RCC 7860 (cell line): ENCODE data around the gene RAB15.

ENCODE experiments used
- DNase-seq: peaks from one replicate; pipeline ENCODE4 v3.0.0-alpha.2; 2015; ENCODE audit warnings: low spot score
- FAIRE-seq: peaks from 2 replicates; lab custom pipeline; 2012; peaks lifted over from hg19 to GRCh38; lab: Jason Lieb, UNC

The RAB15 gene

GRCh38 chr14:64938972-64939816 is 32.9 kb downstream of the RAB15 start:
- DNase-seq (no peak), FAIRE-seq (no peak)

DNA sequence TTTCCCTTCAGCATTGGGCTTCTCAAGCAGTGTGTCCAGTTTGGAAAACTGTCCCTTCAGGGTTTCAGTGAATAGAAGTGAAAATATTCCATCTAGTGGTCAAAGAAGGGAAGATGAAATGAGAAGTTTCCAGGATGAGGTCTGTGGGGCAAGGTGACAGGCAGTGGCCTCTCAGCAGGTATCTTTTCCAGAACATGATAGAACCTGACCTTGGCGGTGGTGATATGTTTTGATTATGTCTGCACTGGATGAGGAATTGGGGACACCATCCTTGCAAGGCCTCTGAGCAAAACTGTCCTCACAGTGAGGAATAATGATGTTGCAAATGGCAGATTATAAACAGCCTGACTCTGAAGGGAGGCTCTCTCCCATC is 34.3 kb downstream of the RAB15 start:
- DNase-seq (no peak), FAIRE-seq (no peak)

DNA sequence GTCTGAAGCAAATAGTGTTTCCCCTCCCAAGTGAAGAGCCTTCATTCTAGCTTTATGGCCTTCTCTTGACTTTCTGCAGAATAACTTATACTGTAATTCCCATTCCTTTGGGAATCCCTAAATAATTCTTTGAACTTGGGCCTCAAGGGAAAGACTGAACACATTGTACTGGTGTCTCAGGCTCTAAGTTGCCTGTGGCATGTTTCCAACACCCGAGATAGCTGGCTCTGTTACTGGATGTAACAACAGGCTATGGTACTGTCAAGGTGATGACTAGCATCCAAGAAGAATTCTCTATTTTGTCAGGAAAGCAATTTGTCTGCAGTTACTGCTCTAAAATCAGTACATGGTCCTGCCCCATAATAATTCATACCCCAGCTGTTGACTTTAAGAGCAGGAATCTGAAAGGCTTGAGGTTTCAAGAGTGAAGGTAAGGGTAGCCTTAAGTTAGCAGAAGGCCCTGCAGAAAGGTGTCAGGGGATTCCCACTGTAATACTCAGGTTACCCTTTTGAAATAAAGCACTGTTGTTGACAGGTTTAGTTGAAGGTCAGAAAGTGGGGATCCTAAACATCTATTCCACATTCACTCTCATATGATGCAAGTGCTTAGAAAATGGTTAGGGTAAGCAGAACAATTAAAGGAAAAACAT is 34.8 kb downstream of the RAB15 start:
- DNase-seq (no peak), FAIRE-seq (no peak)

DNA sequence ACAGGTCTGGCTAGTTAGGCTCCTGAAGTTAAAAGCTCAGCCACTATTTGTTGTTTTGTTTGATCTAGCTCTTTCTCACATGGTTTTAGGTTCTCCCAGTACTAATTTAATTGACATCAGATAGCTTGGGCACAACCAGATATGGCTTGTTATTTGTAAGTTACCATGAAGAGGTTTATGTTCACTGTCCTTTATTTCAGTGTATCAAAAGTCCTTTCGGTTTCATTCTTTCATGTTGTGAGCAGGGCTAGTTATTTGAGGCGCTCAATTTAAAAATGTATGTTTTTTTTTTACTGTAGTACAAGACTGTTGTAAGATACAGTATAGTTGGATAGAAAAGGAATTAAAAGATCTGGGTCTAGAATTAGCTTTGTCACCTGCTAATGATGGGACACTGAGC is 36.6 kb downstream of the RAB15 start:
- DNase-seq (no peak), FAIRE-seq (no peak)

GRCh38 chr14:64934338-64934929 is 37.7 kb downstream of the RAB15 start:
- DNase-seq (no peak), FAIRE-seq (no peak)

DNA sequence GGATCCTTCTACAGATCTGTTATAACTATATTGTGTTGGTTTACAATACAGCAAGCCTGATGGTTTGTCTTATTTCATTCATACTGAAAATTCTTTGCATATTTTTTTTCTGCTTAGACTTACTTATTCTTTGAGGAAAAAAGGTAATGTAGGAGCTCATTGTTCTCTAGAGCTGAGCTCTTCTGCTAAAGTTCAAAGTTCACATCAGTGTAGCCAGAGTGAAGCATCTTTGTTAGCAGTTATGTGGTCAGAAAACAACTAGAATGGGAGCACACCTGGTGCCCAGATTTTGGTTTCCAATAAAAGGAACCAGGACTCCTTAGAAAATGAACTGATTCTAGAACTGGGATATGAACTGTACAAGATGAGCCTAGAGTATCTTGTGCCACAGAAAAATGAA is 39.9 kb downstream of the RAB15 start:
- FAIRE-seq (no peak), DNase-seq (no peak)

- no peak for DNase-seq
- FAIRE-seq, result no peak
Measured at GRCh38 chr14:64931123-64931522, 41.0 kb downstream of the RAB15 start.

DNA sequence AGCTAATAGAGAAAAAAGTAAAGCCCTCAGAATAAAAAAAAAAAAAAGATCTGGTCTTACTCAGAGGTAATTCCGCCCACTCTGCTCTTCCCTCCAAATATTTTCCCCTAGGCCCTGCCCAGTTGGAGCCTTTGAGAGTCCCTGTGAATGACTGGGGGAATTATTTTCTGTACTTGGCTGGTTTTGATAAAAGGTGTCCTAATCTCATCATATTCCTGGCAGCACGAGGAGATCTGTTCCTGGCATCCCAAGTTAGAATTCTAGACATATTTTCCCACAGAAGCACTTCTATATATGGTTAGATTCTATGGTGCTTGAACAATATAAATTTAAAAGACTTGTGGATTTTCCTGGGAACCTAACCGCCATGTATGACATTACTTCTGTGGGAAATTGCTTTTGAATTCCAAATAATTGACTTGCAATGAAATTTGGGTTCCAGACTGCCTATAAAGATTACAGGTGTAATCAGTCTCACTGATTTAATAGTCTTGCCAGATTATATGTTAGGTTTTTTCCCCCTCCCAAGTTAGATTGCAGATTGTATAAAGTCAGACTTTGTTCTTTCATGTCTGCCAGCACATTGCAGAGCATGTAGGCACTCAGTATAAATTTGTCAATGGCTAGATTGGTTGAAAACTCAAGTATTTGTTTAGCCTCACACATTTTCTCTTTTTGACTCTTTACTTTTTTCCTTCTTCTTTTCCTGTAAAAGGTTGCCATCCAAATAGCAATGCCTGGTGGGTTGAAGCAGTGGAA is 41.9 kb downstream of the RAB15 start:
- FAIRE-seq (no peak), DNase-seq (no peak)

DNA sequence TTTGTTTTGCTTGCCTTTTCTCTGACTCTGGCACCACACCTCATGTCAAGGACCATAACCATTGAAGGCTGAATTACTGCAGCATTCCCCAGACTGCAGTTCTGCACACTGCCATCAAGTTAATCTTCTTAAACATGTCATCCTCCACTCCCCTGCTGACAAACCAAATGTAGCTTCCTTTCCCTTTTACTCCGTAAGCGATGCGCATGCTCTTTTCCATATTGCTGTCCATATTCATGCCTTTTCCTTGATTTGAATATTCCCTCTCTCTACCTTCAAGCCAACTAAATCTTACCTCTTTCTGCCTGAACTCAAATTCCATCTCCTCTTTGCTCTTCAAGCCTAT is 43.1 kb downstream of the RAB15 start:
- no peak for FAIRE-seq
- DNase-seq, result no peak

DNA sequence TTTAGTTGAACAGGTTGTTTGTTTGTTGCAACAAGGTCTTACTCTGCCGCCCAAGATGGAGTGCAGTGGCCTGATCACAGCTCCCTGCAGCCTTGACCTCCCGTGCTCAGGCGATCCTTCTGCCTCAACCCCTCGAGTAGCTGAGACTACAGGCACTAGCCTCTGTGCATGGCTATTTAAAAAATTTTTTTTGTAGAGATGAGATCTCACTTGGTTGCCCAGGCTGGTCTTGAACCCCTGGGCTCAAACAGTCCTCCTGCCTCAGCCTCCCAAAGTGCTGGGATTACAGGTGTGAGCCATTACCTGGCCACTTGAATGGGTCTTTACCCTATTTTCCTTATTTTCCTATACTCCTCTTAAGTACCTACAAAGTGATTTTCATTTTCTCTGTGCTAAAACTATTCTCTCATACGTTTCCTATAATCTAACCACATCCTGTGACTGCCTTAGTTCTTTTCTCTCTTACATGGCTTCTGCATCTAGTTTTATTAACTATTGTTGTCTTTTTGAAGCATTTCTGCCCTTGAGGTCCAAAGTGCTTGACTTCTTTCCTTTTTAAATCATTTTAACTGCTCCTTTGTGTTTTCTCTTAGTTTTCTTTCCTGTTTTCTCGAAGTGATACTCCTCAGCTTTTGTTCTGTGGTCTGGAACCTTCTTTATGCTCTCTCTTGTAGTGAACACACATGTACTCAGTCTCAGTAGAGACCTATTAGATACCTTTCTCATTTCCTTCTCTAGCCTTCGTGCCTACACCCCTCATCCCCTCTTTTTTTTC is 43.7 kb downstream of the RAB15 start:
- DNase-seq (no peak), FAIRE-seq (no peak)

- DNase-seq (no peak), FAIRE-seq (no peak)
Measured at GRCh38 chr14:64927031-64927430, 45.1 kb downstream of the RAB15 start.

- FAIRE-seq, result no peak
- DNase-seq, result no peak
Measured at GRCh38 chr14:64926398-64926995, 45.6 kb downstream of the RAB15 start.

GRCh38 chr14:64923015-64923414 is 49.1 kb downstream of the RAB15 start:
- no peak for DNase-seq
- no peak for FAIRE-seq

GRCh38 chr14:64920465-64920864 is 51.7 kb downstream of the RAB15 start:
- DNase-seq (no peak), FAIRE-seq (no peak)

DNA sequence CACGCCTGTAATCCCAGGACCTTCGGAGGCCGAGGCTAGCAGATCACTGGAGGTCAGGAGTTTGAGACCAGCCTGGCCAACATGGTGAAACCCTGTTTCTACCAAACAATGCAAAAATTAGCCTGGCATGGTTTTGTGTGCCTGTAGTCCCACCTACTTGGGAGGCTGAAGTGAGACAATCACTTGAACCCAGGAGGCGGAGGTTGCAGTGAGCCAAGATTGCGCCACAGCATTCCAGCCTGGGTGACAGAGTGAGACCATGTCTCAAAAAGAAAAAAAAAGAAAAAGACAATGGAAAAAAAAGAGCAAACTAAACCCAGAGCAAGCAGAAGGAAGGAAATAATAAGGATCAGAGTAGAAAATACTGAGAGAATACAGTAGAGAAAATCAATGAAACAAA is 52.5 kb downstream of the RAB15 start:
- FAIRE-seq (no peak), DNase-seq (no peak)

DNA sequence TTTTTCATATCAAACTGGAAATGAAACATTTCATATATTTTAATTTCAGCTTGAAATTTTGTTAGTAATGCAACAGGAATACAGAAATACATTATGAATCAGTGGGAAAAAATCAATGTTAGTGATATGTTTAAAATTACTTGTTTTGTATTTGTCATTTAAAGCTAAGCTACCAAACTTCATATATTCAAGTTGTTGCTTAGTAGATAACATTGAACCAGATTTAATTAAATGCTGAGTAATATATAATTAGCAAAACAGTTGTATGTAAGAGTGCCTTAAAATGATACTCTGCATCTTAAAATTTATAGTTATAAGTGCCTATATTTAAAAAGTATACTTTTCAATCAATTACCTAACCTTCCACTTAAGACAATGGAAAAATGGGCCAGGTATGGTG is 52.9 kb downstream of the RAB15 start:
- FAIRE-seq, result no peak

DNA sequence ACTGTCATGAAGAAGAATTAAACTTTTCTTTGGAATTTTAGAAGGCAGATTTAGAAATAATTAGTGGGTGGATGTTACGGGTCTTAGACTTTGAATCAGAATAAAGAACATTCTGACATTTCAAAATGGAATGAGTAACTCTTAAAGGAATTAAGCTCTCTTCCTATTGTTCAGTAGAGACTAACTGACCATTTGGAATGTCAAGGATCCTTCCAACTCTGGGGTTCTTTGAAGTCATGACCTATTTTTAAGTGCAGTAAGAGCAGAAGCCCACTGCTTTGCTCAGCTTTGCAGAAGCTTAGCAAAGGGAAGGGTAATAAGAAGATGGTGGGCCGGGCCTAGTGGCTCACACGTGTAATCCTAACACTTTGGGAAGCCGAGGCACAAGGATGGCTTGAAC is 53.9 kb downstream of the RAB15 start:
- no peak for DNase-seq
- no peak for FAIRE-seq

More for the DNA sequence above, 52.9 kb downstream of the RAB15 start:
- no peak for DNase-seq

- no peak for DNase-seq
- FAIRE-seq, result no peak
Measured at GRCh38 chr14:64915797-64916196, 56.3 kb downstream of the RAB15 start.

- no peak for DNase-seq
Measured at GRCh38 chr14:64915029-64915424, 57.1 kb downstream of the RAB15 start.

More at GRCh38 chr14:64915029-64915424, 57.1 kb downstream of the RAB15 start:
- FAIRE-seq, result no peak
